ENCODE results near the gene CD63. TPM values are rescaled to one million over a fixed set of nuclear protein-coding genes. Genes with fewer than 3 reads are reported as not detected.

Gene CD63
- total RNA-seq, 1 experiment from 2014 or later = 879 TPM

- in situ Hi-C loops (cut with HindIII; ENCODE audit: low pct_unique_long_range_greater_than_20kb, low sequenced_read_pairs) = no loop called here
- no peak within 1 kb of the TSS for H3K27ac ChIP-seq (ENCODE audit: low read length)
- H3K36me3 ChIP-seq (ENCODE audit: control insufficient read depth, insufficient read depth, low read length) = no peaks in the 10 kb centered on the region
- peak within 1 kb of the TSS; percentile 29 to 34 for H3K4me3 ChIP-seq (ENCODE audit: low read depth in 2 of 2, low read length in 2 of 2)
- intact Hi-C loops (cut with micrococcal nuclease; ENCODE audit: unreplicated experiment) = no loop called here
- TF ChIP-seq POLR2AphosphoS5 (IDR thresholded peaks at IDR 0.05; ENCODE audit: low read depth, low read length) (no peak), CTCF (IDR thresholded peaks at IDR 0.05) (no peak), REST (IDR thresholded peaks at IDR 0.05; ENCODE audit: insufficient read depth in 1 of 2, low read depth in 2 of 2, low read length in 1 of 2) (no peak), TCF7L2 (IDR thresholded peaks at IDR 0.05; ENCODE audit: low read depth, low read length) (no peak), SIN3A (IDR thresholded peaks at IDR 0.05; ENCODE audit: borderline replicate concordance, insufficient read depth, low read depth, low read length) (no peak)
- ChIA-PET CTCF (no interaction called here), POLR2A (no interaction called here)
- no peaks in the 10 kb centered on the region for H3K9me3 ChIP-seq (ENCODE audit: control insufficient read depth, insufficient read depth, low read depth, low read length)
- peaks cover 13% of the 10 kb centered on the region for H3K27me3 ChIP-seq (ENCODE audit: control insufficient read depth, insufficient read depth, low read length)
- no TSS peak for BruUV-seq (replicated peaks)
- no peak for DNase-seq (ENCODE audit: low read depth, low spot score)
- H3K4me1 ChIP-seq (ENCODE audit: control insufficient read depth, insufficient read depth, low read length) = no peaks in the 10 kb centered on the region; the same call in 1 of the 2 replicates
- ATAC-seq = peak; percentile 77
Observed at GRCh38 chr12:55707841-55708694, 20.7 kb downstream of the CD63 start, which contains the start of gene ITGA7. Gene ITGA7, minus strand, starts transcription at chr12:55707904. Its CDS starts 222 bp downstream, at chr12:55707682.

- POLR2A ChIA-PET = no interaction called here
- peak overlapping the region; percentile 25 to 29; a peak in 2 of 4 replicates for H3K4me3 ChIP-seq (ENCODE audit: low read depth in 2 of 2, low read length in 2 of 2)
- TF ChIP-seq REST (IDR thresholded peaks at IDR 0.05; ENCODE audit: insufficient read depth in 1 of 2, low read depth in 2 of 2, low read length in 1 of 2) (no peak), POLR2AphosphoS5 (IDR thresholded peaks at IDR 0.05; ENCODE audit: low read depth, low read length) (no peak), TCF7L2 (IDR thresholded peaks at IDR 0.05; ENCODE audit: low read depth, low read length) (no peak), CTCF (IDR thresholded peaks at IDR 0.05) (no peak), SIN3A (IDR thresholded peaks at IDR 0.05; ENCODE audit: borderline replicate concordance, insufficient read depth, low read depth, low read length) (no peak)
Observed at GRCh38 chr12:55707219-55707671, 21.6 kb downstream of the CD63 start.

More at GRCh38 chr12:55707219-55707671, 21.6 kb downstream of the CD63 start:
- CTCF ChIA-PET = no interaction called here
- peaks cover 13% of the 10 kb centered on the region for H3K27me3 ChIP-seq (ENCODE audit: control insufficient read depth, insufficient read depth, low read length)
- DNase-seq (ENCODE audit: low read depth, low spot score) = no peak
- no peaks in the 10 kb centered on the region; the same call in 1 of the 2 replicates for H3K4me1 ChIP-seq (ENCODE audit: control insufficient read depth, insufficient read depth, low read length)
- intact Hi-C loops (cut with micrococcal nuclease; ENCODE audit: unreplicated experiment) (no loop called here), in situ Hi-C loops (cut with HindIII; ENCODE audit: low pct_unique_long_range_greater_than_20kb, low sequenced_read_pairs) (no loop called here)
- no peak; the same call in 1 of the 2 replicates for ATAC-seq
- H3K36me3 ChIP-seq (ENCODE audit: control insufficient read depth, insufficient read depth, low read length) = no peaks in the 10 kb centered on the region
- no peak overlapping the region for H3K27ac ChIP-seq (ENCODE audit: low read length)
- H3K9me3 ChIP-seq (ENCODE audit: control insufficient read depth, insufficient read depth, low read depth, low read length) = no peaks in the 10 kb centered on the region
- BruUV-seq (replicated peaks) = no TSS peak
